Omental fat pad (tissue), 4 donors: ENCODE results near the gene NDUFB8. TPM values are rescaled to one million over a fixed set of nuclear protein-coding genes. Genes with fewer than 3 reads are reported as not detected.
"Not testable (repeated sequence)": the region's sequence is repeated elsewhere in the genome, so short reads cannot be mapped to it uniquely, and the experiment has no call there.

ENCODE experiments used
- ATAC-seq: fragments of 150-250 bp; one replicate; pipeline ENCODE4 v1.9.1; 2016; ENCODE audit warnings: mild to moderate bottlenecking, moderate library complexity; ENCODE audit not compliant: low FRiP score
- DNase-seq: peaks from one replicate; pipeline ENCODE4 v3.0.0-alpha.2; 2019; ENCODE audit warnings: low spot score
- total RNA-seq, 4 donors: library from RNA; depleted of rRNA; stranded (reverse); fragments of >200 nt; gene quantifications; one replicate each; pipeline ENCODE4 v1.1.0, GENCODE V29; 2016
- TF ChIP-seq, protein P1 (sequence below), 3 donors: fragments of 450-650 bp; IDR thresholded peaks; one replicate each; pipeline ENCODE4 v1.5.1; 2016 to 2017; ENCODE audit warnings: antibody characterized with exemption in 3 of 3, mild to moderate bottlenecking in 3 of 3, moderate library complexity in 2 of 3

Gene NDUFB8
- 100 to 1,000 TPM; 104 to 180 (median 125) TPM for total RNA-seq

DNA sequence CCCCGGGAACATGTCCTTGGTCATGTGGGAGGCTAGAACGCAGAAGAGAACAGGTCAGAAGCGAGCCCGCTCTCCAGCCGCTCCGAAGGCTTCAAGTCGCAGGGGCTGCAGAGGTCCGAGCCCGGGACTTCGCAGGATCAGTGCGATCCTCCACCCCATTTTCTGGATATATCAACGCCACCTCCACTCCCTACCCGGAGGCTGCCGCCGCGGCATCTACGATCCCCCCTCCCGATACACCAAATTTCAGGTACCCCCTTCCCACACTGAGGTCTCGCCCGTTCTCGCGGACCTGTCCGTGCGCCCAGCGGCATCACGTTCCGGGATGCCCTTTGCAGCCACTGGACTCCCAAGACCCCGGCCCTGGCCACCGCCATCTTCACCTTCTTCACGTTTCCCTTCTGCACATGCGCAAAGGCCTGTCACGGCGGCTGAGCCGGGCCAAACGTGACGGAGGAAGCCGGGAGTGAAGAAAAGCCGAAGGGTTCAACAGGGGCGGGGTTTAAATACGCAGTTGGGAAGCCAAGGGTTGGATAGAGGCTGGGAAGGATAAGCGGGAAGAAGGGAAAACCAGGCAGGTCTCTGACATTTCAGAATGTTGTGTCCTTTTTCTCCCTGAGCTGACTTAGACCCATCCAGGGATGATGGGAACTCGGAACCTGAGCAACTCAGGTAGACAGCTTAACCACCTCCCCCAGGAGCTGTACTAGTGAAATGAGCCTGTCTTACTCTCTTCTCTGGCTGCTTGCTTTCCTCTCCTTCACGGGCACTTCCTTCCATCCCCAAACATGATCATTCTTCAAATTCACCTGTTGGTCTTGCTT is at the start of gene NDUFB8:
TSS of gene NDUFB8 (minus strand) at position 397 of the 824 bp plus-strand sequence. CDS start at position 377, 20 bp downstream.
- TF ChIP-seq, protein P1, sequence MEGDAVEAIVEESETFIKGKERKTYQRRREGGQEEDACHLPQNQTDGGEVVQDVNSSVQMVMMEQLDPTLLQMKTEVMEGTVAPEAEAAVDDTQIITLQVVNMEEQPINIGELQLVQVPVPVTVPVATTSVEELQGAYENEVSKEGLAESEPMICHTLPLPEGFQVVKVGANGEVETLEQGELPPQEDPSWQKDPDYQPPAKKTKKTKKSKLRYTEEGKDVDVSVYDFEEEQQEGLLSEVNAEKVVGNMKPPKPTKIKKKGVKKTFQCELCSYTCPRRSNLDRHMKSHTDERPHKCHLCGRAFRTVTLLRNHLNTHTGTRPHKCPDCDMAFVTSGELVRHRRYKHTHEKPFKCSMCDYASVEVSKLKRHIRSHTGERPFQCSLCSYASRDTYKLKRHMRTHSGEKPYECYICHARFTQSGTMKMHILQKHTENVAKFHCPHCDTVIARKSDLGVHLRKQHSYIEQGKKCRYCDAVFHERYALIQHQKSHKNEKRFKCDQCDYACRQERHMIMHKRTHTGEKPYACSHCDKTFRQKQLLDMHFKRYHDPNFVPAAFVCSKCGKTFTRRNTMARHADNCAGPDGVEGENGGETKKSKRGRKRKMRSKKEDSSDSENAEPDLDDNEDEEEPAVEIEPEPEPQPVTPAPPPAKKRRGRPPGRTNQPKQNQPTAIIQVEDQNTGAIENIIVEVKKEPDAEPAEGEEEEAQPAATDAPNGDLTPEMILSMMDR (IDR thresholded peaks at IDR 0.05), result no peak
- peak; percentile 74 for DNase-seq
- ATAC-seq, result peak; percentile 84

DNA sequence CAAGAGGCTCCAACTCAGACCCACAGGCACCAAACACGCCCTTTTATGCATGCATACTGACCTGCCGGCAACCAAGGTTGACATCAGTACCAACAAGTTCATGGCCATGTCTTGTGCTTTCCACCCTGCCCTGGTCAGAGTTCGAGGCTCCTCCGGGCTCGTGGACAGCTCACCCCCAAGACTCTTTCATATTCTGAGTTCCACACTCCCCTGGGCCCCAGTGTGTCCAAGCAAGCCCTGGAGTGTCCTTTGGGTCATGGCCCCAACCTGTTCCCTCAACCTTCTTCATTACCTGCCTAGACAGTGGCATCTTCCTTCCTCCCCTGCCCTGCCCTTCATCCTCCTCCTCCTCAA is 46.6 kb upstream of the NDUFB8 start:
- TF ChIP-seq, protein P1 (IDR thresholded peaks at IDR 0.05), result no peak
- DNase-seq (no peak), ATAC-seq (no peak)

DNA sequence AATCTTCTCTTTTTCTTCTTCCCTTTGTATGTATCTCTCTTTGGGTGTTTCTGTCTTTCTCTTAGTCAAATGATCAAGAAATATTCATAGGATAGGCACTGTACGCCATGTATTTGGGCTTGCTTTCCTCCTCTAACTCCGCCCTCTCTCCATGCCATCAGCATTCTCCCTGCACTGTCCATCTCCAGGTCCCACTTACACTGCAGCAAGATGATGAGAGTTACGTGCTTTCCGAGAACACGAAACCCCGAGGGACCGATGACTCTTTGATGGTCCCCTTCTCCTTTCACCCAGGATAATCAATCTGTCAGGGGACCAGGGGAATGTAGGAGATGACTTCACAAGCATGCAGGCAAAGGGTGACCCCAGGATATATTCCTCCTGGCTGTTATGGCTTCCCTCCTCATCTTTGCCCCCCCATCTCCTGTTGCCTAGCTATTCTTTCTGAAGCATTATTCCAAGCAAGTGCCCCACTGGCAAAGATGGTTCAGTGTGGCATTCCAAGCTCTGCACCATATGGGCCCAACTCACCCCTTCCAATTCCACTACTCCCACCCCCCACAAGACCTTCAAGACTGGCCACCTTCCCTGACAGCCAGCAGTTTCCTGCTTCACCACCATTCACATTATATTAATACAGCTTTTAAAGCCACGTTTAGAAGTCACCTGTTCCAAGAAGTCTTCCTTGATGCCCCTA is 46.1 kb upstream of the NDUFB8 start:
- no peak for ATAC-seq
- TF ChIP-seq, protein P1 (IDR thresholded peaks at IDR 0.05), result no peak
- DNase-seq, result no peak

DNA sequence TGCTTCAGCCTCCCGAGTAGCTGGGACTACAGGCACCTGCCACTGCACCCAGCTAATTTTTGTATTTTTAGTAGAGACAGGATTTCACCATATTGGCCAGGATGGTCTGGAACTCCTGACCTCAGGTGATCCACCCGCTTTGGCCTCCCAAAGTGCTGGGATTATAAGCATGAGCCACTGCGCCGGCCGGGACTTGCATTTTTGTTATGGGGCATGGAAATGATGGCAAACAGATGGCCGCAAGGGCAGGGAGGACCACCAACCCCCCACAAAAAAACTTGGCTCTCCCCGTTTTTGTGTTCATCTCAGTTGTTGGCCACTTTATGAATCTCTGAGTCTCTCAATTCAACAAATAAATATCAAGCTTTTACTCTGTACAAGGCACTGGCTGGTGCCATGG is 45.5 kb upstream of the NDUFB8 start:
- not testable (repeated sequence) for ATAC-seq, DNase-seq

DNA sequence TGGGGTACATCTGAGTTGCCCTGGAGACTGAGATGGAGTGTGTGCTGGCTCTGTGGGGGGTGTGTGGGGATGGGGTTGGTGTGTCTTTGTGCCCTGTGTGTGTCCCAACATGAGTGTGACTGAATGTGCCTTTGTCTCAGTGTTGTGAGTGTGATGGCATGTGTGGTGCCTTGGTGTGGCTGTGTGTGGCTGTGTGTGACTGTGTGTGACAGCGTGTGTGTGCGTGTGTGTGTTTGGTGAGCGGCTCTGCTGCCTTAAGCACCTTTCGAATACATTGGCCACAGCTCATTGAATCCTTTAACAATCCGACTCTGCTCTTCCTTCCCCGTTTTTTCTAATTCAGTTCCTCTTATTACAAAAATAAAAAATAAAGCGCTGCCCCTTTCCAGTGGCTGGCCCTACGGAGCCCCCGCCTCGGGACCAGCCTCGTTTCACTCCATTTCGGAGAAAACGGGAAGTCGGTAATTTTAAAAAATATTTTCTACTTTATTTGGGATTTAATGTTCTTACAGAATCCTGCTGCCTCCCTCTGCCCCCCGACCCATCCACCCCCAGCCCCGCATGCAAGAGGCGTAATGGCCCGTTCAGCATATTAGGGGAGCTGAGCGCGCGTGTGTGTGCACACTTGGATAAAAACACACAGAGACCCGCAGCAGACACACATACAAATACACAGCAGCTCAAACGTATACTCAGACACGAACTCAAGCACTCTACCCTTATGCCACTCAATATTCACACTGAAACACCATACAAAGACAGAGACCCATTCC is 41.6 kb upstream of the NDUFB8 start:
- TF ChIP-seq, protein P1 (IDR thresholded peaks at IDR 0.05), result no peak
- no peak for DNase-seq
- no peak for ATAC-seq

DNA sequence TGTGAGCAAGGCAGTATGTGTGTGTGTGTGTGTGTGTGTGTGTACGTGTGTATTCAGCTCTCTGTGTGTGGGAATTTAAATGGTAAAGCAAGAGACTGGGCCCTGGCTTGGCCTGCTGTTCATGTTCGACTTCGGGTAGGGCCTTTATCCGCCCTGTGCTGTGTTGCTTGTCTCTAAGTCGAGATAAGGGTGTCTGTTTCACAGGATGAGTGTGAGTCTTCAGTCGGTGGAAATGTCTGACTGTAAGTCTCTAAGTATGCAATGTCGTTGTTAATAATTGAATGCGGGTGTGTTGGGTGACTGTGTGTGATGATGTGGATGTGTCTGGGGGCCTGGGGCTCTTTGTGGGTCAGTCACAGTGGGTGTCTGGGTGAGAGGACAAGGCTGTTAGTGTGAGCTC is 40.8 kb upstream of the NDUFB8 start:
- ATAC-seq (no peak), DNase-seq (no peak)
- TF ChIP-seq, protein P1 (IDR thresholded peaks at IDR 0.05), result no peak
